Retinal pigment epithelial cell (primary cell): ENCODE measurements around the gene PRKCI.
"Not testable (repeated sequence)": the region's sequence is repeated elsewhere in the genome, so short reads cannot be mapped to it uniquely, and the experiment has no call there.

Source experiments
- DNase-seq: peaks from one replicate; pipeline ENCODE4 v3.0.0-alpha.2; 2010; ENCODE audit warnings: low read depth
- H3K4me3 ChIP-seq: 2 replicates; pipeline ENCODE4 v1.5.1; 2011; ENCODE audit warnings: mild to moderate bottlenecking, low read length, control low read depth, moderate library complexity
- CTCF ChIP-seq: conservative IDR thresholded peaks from 2 replicates; pipeline ENCODE4 v1.5.1; 2011; ENCODE audit warnings: low read depth, low read length, control low read depth, inconsistent platforms

The PRKCI gene

GRCh38 chr3:170330366-170330765 lies 108.1 kb downstream of the PRKCI start:
- no peak for DNase-seq
- no peak overlapping the region for H3K4me3 ChIP-seq
- no peak for TF ChIP-seq CTCF

GRCh38 chr3:170331143-170331542 lies 108.9 kb downstream of the PRKCI start:
- no peak for DNase-seq
- no peak overlapping the region for H3K4me3 ChIP-seq
- no peak for TF ChIP-seq CTCF

- no peak for TF ChIP-seq CTCF
- DNase-seq = no peak
- H3K4me3 ChIP-seq = no peak overlapping the region
Observed at GRCh38 chr3:170337420-170337819, 115.2 kb downstream of the PRKCI start.

GRCh38 chr3:170338690-170339340 lies 116.6 kb downstream of the PRKCI start:
- no peak overlapping the region for H3K4me3 ChIP-seq
- TF ChIP-seq CTCF = no peak
- DNase-seq = no peak

GRCh38 chr3:170342273-170342672 lies 120.0 kb downstream of the PRKCI start:
- DNase-seq = not testable (repeated sequence)

GRCh38 chr3:170343859-170344258 lies 121.6 kb downstream of the PRKCI start:
- not testable (repeated sequence) for H3K4me3 ChIP-seq, DNase-seq

More at GRCh38 chr3:170342273-170342672, 120.0 kb downstream of the PRKCI start:
- H3K4me3 ChIP-seq = not testable (repeated sequence)

- no peak for TF ChIP-seq CTCF
- DNase-seq = no peak
- no peak overlapping the region for H3K4me3 ChIP-seq
Observed at GRCh38 chr3:170344971-170345370, 122.7 kb downstream of the PRKCI start.

- H3K4me3 ChIP-seq = no peak overlapping the region
- TF ChIP-seq CTCF = no peak
- DNase-seq = no peak
Observed at GRCh38 chr3:170346481-170347392, 124.5 kb downstream of the PRKCI start.
